ENCODE measurements around the gene RPS8. TPM values are rescaled to one million over a fixed set of nuclear protein-coding genes. Genes with fewer than 3 reads are reported as not detected.

RPS8 gene
- total RNA-seq, 1 donor from 2014 or later: 2,216 TPM

GRCh38 chr1:44785029-44785380, 9.7 kb downstream of the RPS8 start:
- no peak for DNase-seq (ENCODE audit: low read depth, low spot score)
- H3K4me1 Mint-ChIP-seq: peaks cover 31% of the 10 kb centered on the region
- TF ChIP-seq CTCF (conservative IDR thresholded peaks at IDR 0.05): no peak
- H3K27me3 Mint-ChIP-seq (ENCODE audit: low read depth): peaks cover 10% of the 10 kb centered on the region
- no peaks in the 10 kb centered on the region for H3K9me3 Mint-ChIP-seq
- peaks cover 15% of the 10 kb centered on the region for H3K36me3 Mint-ChIP-seq (ENCODE audit: low read depth)
- no peak overlapping the region for H3K27ac Mint-ChIP-seq (ENCODE audit: unreplicated experiment)
- H3K4me3 Mint-ChIP-seq: peak overlapping the region; percentile 69

- Mint-ChIP-seq H3K4me1 (peaks cover 31% of the 10 kb centered on the region), H3K4me3 (peak overlapping the region; percentile 69), H3K27me3 (ENCODE audit: low read depth) (peaks cover 10% of the 10 kb centered on the region), H3K9me3 (no peaks in the 10 kb centered on the region), H3K36me3 (ENCODE audit: low read depth) (peaks cover 10% of the 10 kb centered on the region), H3K27ac (ENCODE audit: unreplicated experiment) (peak overlapping the region; percentile 31)
- DNase-seq (ENCODE audit: low read depth, low spot score): no peak
- TF ChIP-seq CTCF (conservative IDR thresholded peaks at IDR 0.05): no peak
Observed at GRCh38 chr1:44785501-44786137, 10.3 kb downstream of the RPS8 start.

GRCh38 chr1:44786138-44786840, 10.9 kb downstream of the RPS8 start:
- peak; percentile 73 for DNase-seq (ENCODE audit: low read depth, low spot score)
- peaks cover 27% of the 10 kb centered on the region for H3K4me1 Mint-ChIP-seq
- peaks cover 4% of the 10 kb centered on the region for H3K36me3 Mint-ChIP-seq (ENCODE audit: low read depth)
- no peaks in the 10 kb centered on the region for H3K9me3 Mint-ChIP-seq
- TF ChIP-seq CTCF (conservative IDR thresholded peaks at IDR 0.05): peak; percentile 99
- peaks cover 10% of the 10 kb centered on the region for H3K27me3 Mint-ChIP-seq (ENCODE audit: low read depth)
- H3K27ac Mint-ChIP-seq (ENCODE audit: unreplicated experiment): no peak overlapping the region
- peak overlapping the region; percentile 69 for H3K4me3 Mint-ChIP-seq

- no peak overlapping the region for H3K27ac Mint-ChIP-seq (ENCODE audit: unreplicated experiment)
- H3K27me3 Mint-ChIP-seq (ENCODE audit: low read depth): peaks cover 10% of the 10 kb centered on the region
- no peak for TF ChIP-seq CTCF (conservative IDR thresholded peaks at IDR 0.05)
- peak overlapping the region; percentile 55 for H3K4me3 Mint-ChIP-seq
- no peaks in the 10 kb centered on the region for H3K36me3 Mint-ChIP-seq (ENCODE audit: low read depth)
- no peak for DNase-seq (ENCODE audit: low read depth, low spot score)
- H3K9me3 Mint-ChIP-seq: no peaks in the 10 kb centered on the region
- H3K4me1 Mint-ChIP-seq: peaks cover 26% of the 10 kb centered on the region
Observed at GRCh38 chr1:44786841-44787426, 11.6 kb downstream of the RPS8 start.

- no peak for TF ChIP-seq CTCF (conservative IDR thresholded peaks at IDR 0.05)
- Mint-ChIP-seq H3K4me3 (no peak overlapping the region), H3K36me3 (ENCODE audit: low read depth) (no peaks in the 10 kb centered on the region), H3K27me3 (ENCODE audit: low read depth) (peaks cover 10% of the 10 kb centered on the region), H3K4me1 (peaks cover 26% of the 10 kb centered on the region), H3K9me3 (no peaks in the 10 kb centered on the region), H3K27ac (ENCODE audit: unreplicated experiment) (no peak overlapping the region)
- DNase-seq (ENCODE audit: low read depth, low spot score): no peak
Observed at GRCh38 chr1:44787506-44787905, 12.2 kb downstream of the RPS8 start.

Data from neural crest cell (in vitro differentiated cells).